ENCODE data around the gene COBLL1. TPM values are rescaled to one million over a fixed set of nuclear protein-coding genes. Genes with fewer than 3 reads are reported as not detected.

The COBLL1 gene
- total and polyA plus RNA-seq, 8 donors: 18.0 to 74.5 (median 61.7) TPM

DNA sequence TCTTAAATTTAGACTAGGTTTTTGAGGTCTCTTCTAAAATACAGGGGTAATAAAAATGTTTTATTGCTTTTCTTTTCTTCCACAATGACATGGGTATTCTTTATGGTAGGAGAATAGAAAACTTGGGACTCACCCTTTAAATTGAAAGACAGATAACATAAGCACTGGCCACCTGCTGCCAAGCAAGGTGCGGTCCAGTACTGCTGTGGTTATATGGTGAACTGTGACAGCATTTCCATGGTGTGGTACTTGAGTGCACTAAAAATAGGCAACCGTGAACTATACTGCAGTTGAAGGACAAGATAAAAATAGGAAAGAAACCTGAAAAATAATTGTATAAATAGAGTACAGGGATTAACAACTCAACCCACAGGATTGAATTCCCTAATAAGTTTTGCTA lies 165.9 kb downstream of the COBLL1 start:
- WGBS, 2 donors: 85 to 95% methylated on average over 2 of the region's 2 CpGs
- ATAC-seq: no peak
- H3K9me3 ChIP-seq: no peaks in the 10 kb centered on the region
- H3K27ac ChIP-seq: no peak overlapping the region
- TF ChIP-seq, protein P1, sequence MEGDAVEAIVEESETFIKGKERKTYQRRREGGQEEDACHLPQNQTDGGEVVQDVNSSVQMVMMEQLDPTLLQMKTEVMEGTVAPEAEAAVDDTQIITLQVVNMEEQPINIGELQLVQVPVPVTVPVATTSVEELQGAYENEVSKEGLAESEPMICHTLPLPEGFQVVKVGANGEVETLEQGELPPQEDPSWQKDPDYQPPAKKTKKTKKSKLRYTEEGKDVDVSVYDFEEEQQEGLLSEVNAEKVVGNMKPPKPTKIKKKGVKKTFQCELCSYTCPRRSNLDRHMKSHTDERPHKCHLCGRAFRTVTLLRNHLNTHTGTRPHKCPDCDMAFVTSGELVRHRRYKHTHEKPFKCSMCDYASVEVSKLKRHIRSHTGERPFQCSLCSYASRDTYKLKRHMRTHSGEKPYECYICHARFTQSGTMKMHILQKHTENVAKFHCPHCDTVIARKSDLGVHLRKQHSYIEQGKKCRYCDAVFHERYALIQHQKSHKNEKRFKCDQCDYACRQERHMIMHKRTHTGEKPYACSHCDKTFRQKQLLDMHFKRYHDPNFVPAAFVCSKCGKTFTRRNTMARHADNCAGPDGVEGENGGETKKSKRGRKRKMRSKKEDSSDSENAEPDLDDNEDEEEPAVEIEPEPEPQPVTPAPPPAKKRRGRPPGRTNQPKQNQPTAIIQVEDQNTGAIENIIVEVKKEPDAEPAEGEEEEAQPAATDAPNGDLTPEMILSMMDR (IDR thresholded peaks at IDR 0.05): no peak
- no peaks in the 10 kb centered on the region for H3K36me3 ChIP-seq
- H3K27me3 ChIP-seq: no peaks in the 10 kb centered on the region
- DNase-seq: no peak
- intact Hi-C loops (cut with DNase I): no loop called here
- H3K4me1 ChIP-seq: no peaks in the 10 kb centered on the region
- FAIRE-seq: no peak
- H3K4me3 ChIP-seq: no peak overlapping the region

DNA sequence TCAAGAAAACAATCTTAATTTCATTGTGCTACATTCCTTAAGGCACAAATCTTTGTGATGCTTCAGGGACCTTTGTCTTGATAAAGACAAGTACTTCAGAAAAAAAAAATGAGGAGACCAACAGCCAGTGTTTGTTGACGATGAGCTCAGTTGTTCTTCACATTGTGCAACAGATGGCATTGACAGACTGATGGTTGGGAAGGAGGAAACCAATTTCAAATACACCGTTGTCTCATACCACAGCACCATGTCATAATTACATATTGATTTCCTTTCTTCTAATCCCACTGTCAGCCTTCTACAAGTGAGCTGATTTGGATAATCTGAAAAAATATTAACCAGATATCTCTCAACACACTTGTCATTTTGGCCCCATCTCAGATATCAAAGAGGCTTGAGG lies 166.6 kb downstream of the COBLL1 start:
- FAIRE-seq (no peak), ATAC-seq (no peak), DNase-seq (no peak)
- Histone ChIP-seq H3K9me3 (no peaks in the 10 kb centered on the region), H3K4me1 (no peaks in the 10 kb centered on the region), H3K27ac (no peak overlapping the region), H3K27me3 (no peaks in the 10 kb centered on the region), H3K36me3 (no peaks in the 10 kb centered on the region), H3K4me3 (no peak overlapping the region)
- intact Hi-C loops (cut with DNase I): no loop called here
- TF ChIP-seq, protein P1 (IDR thresholded peaks at IDR 0.05): no peak
- WGBS, 2 donors: 64 to 69% methylated on average over 2 of the region's 2 CpGs

DNA sequence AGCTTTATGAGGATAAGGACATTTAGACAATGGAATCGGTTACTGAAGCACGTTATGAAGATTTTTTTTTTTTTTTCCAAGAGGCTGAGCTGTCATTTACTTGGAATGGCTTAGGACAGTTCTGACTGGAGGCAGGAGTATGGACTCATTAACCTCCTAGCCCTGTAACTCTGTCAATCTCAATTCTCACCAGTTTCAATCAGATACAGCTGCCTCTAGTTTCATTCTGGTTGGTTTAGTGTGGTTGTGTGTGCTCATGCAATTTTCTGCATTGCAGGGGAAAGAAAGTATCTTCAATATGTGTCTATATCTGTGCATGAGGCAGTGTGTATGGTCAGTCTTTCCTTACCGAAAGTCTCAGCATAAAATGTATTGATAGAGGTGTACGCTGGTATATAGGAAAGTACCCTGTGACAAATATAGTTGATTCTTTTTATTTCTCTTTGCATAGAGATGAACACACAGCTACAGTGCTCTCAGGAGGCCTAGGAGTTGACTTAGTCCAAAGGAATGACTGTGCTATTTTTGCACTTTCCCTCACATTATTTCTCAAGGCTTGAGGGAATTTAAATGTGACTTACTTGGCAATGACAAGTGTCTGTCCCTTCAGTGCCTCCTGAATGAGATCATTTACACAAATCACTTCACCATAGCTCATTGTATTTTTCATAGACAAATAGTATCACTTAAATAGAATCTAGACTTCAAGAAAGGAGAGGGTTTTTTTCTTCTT lies 169.8 kb downstream of the COBLL1 start:
- 91 to 94% methylated on average over 4 of the region's 4 CpGs for WGBS, 2 donors
- no peaks in the 10 kb centered on the region for H3K27me3 ChIP-seq
- ATAC-seq (no peak), FAIRE-seq (no peak), DNase-seq (no peak)
- no peaks in the 10 kb centered on the region for H3K9me3 ChIP-seq
- TF ChIP-seq, protein P1 (IDR thresholded peaks at IDR 0.05): no peak
- no peak overlapping the region for H3K4me3 ChIP-seq
- H3K27ac ChIP-seq: no peak overlapping the region
- H3K36me3 ChIP-seq: no peaks in the 10 kb centered on the region
- intact Hi-C loops (cut with DNase I): no loop called here
- H3K4me1 ChIP-seq: no peaks in the 10 kb centered on the region

DNA sequence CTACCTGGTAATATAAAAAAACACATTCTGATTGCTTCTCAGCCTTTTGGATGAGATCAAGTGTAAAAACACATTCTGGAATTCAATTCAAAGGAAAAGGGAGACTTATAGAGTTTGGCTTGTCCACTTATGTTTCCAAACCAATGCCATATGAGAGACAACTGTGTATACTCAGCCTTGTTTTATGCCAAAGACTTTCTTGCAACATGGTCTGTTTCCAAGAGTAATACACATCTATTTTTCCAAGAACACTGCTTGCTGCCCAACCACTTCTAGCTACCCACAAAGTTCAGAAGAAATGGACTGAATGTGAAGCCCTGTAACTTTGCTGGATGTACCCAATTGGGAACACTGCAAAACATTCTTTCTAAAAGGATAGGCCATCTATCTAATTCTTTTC lies 172.3 kb downstream of the COBLL1 start:
- H3K27ac ChIP-seq: no peak overlapping the region
- no peaks in the 10 kb centered on the region for H3K36me3 ChIP-seq
- intact Hi-C loops (cut with DNase I): no loop called here
- H3K27me3 ChIP-seq: no peaks in the 10 kb centered on the region
- no peaks in the 10 kb centered on the region for H3K4me1 ChIP-seq
- TF ChIP-seq, protein P1 (IDR thresholded peaks at IDR 0.05): no peak
- ATAC-seq (no peak), FAIRE-seq (no peak), DNase-seq (no peak)
- H3K9me3 ChIP-seq: no peaks in the 10 kb centered on the region
- H3K4me3 ChIP-seq: no peak overlapping the region

DNA sequence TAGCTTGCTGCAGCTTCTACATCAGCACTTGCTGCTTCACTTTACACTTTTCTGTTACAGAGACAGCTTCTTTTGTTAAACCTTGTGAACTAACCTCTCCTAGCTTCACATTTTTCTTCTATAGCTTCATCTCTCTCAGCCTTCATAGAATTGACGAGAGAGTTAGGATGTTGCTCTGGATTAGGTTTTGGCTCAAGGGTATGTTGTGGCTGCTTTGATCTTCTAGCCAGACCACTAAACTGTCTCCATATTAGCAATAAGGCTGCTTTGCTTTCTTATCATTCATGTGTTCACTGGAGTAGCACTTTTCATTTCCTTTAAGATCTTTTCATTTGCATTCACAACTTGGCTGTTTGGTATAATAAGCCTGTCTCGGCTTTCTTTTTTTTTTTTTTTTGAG lies 174.1 kb downstream of the COBLL1 start:
- ATAC-seq: no peak
- no peak for FAIRE-seq

More for the DNA sequence above, 174.1 kb downstream of the COBLL1 start:
- no peaks in the 10 kb centered on the region for H3K27me3 ChIP-seq
- no peaks in the 10 kb centered on the region for H3K9me3 ChIP-seq
- WGBS, 2 donors: 89 to 92% methylated on average over 2 of the region's 2 CpGs
- no peak for DNase-seq
- no peak overlapping the region for H3K27ac ChIP-seq
- intact Hi-C loops (cut with DNase I): no loop called here
- H3K4me1 ChIP-seq: no peaks in the 10 kb centered on the region
- TF ChIP-seq, protein P1 (IDR thresholded peaks at IDR 0.05): no peak
- H3K4me3 ChIP-seq: no peak overlapping the region
- no peaks in the 10 kb centered on the region for H3K36me3 ChIP-seq

Measured in pancreas (tissue), 10 donors.